NOMO-1 treated with DMSO at 0.1 percent for 48 hours (cell line): ENCODE data around the gene HLA-DMA.
A peak's percentile ranks its signal among the peaks of the same experiment; 100 is the strongest.
"Not testable (repeated sequence)": the region's sequence is repeated elsewhere in the genome, so short reads cannot be mapped to it uniquely, and the experiment has no call there.

Source experiments
- DNase-seq: peaks from one replicate; lab custom pipeline; 2025; ENCODE audit not compliant: unreplicated experiment; lab: John Stamatoyannopoulos, UW

HLA-DMA gene

DNA sequence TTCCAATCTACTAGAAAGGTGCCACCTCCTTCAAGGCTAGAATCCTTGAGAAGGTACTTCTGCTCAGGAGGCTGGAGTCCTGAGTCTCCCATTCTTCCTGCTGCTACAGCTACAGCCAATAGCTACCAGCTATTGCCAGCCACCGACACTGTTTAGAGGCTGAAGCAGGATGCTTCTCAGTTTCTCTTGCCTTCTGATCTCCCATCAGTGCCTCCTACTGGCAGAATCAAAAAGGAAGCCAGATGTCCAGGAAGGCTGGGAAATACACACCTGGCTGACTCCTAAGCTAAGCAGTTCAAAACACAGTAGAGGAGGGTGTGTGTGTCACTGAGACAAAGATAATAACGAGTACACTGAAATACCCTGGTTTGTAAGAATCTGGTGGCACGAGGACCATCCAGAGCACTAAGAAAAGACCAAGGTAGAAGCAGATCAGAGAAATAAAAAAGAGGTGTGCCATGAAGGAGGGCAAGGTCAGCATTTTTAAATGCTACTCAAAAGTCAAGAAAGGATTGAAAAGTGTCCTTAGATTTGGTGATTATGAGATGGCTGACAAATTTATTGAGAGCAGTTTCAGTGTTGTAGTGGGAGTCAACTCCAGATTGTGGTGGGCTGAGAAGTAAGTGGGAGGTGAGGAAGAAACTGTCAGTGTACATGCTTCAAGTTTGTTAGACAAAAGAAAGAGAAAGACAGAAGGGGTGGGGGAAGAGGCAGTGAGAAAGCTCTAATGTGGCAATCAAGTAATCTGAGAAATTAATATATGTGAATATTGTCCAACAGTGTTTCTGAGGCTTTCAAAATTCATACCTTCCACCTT lies 2.3 kb upstream of the HLA-DMA start:
- no peak for DNase-seq

DNA sequence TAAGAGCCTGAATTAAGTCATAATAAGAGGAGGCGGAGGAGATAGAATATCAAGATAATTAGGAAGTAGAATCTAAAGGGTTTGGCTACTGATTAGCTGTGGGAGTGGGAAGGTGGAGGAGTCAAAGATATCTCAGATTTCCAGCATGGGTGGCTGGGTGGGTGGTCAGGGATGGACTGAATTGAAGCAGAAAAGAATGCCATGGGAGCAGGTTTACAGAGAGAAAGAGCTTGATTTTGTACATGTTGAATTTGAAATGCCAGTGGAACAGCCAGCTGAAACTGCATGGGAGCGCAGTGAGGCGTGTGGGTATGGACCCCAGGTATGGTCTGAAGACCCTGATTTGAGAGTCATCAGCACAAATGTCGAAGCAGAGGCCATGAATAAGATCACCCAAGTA lies 1.4 kb upstream of the HLA-DMA start:
- DNase-seq: no peak

DNA sequence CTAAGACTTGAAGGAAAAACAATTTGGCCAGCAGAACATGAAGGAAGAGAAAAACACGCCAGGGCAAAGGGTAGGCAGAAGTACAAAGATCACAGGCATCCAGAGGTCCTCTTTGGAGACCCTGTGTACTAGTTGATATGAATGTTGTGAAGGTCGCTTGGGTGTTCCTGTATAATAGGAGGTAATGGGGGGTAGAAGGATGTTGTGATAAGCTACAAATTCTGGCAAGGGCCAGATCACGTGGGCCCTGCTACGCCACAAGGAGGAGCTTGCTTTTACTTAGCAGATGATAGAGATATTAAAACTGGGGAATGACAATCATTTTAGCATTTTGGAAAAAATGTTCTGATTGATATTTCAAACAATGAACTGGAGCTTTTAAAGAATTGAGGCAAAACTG lies 878 bp upstream of the HLA-DMA start:
- no peak for DNase-seq

DNA sequence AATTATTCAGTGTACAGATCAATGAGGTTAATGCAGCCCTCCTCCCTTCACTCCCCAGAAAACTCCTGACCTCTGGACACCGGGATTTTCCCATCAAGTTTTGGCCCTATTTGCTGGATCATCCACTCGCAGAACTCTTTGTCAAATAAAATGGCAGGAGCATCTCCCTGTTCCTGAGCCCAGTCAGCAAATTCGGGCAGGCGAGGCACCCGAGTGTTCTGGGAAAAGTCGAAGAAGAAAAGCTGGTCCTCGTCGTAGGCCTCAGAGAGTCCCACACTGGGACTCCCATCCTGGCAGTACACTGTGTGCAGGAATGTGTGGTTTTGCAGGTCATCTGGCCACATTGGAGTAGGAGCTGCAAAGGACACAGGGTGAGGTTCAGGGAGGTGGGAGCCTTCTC lies 2.4 kb downstream of the HLA-DMA start:
- no peak for DNase-seq

DNA sequence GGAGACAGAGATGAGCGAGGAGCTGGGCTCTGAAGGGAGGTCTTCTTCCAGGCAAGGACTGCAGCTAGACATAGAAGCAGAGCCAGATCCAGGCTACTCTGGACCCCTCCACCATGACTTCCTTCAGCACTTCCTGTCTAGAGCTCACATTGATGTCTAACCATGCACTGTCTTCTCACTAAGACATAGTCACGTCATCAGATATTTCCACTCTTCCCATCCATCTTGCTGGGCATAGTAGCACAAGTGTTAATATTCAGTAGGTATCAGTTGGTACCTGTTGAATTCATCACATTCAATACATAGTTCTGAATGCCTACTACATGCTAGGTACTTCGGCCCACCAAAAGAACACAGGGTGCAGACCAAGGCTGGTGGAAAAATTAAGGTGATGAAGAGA lies 2.9 kb downstream of the HLA-DMA start:
- no peak for DNase-seq

DNA sequence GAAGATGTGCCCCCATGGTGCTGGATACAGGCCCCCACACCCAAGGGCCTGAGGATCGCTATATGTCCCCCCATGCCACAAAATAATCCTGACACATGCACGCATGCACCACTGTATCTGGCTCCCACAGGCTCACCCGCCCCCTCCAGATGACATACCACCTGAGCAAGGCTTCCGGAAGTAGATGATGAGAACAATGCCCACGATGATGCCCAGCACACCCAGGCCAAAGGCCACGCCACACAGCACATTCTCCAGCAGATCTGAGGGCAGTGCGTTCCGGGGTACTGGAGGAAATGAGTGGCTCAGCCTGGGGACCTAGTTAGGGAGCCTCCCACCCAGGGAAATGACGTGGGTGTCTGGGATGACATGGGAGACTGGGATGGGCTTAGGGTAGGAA lies 3.8 kb downstream of the HLA-DMA start:
- no peak for DNase-seq

DNA sequence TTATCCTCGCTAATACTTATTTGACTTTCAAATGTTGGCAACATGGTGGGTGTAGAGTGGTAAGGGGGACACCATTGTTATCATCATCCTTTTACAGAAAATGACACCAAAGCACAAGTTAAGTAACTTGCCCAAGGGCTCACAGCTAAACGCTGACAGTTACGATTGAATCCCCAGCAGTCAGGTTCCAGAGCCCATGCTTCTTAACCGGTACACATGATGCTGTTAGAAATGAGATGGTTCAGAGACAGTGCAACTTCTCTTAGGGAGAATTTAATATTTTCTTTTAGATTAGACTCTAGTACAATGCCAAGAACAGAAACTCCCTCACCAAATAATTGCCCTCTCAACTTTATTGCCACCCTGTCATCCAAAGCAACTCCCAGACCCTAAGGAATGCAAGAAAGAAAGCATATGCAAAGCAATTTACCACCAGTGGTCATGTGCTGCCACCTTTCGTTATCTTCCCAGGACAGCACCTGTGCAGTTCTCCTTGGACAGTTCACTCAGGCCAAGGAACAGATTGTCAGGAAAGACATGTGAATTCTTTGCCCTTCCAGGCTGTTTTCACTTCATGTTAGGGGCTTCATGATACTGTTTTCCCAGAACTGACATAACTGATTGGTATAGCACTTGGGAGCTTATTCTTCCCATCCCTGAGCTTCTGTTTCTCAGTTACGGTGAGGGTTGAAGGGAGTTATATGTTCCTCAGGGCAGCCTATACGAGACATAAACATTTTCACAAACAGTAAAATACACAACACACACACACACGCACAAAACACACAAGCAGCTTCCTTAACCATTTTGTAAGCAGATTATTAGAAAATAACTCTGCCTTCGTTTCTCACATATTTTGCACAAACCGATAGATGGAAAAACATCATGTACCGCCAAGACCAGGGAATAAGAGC lies 5.1 kb downstream of the HLA-DMA start:
- DNase-seq: peak; percentile 52

DNA sequence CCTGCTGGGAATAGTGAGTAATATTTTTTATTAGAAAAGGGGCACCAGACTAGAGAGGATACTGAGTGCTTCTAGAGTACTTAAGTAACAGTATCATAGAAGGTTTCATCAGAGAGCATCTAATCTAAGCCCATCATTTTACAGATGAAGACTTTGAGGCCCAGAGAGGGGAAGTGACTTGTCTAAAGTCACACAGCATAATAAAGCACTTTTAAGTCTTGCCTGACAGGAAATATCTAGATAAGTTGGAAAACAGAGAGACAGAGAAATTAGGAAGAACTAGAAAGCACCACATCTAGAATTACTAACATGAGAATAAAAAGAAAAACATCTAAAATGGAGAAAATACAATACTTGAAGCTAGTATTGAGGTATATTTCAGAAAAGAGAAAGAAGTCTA lies 6.0 kb downstream of the HLA-DMA start:
- DNase-seq: no peak

DNA sequence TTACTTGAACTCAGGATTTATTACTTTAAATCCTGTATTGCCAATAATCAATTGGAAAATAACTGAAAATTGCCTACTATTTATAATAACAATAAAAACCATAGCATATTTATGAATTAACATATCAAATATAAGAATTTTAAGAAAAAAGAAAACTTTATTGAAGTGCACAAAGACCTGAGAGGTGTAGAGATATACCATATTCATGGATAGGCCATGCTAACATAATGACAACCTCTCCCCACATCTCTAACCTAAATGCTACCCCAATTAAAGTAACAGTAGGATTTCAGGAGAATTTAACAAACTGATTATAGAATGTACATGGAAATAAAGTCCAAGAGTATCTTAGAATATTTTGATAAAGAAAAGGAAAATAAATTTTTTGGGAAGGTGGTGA lies 6.9 kb downstream of the HLA-DMA start:
- no peak for DNase-seq

DNA sequence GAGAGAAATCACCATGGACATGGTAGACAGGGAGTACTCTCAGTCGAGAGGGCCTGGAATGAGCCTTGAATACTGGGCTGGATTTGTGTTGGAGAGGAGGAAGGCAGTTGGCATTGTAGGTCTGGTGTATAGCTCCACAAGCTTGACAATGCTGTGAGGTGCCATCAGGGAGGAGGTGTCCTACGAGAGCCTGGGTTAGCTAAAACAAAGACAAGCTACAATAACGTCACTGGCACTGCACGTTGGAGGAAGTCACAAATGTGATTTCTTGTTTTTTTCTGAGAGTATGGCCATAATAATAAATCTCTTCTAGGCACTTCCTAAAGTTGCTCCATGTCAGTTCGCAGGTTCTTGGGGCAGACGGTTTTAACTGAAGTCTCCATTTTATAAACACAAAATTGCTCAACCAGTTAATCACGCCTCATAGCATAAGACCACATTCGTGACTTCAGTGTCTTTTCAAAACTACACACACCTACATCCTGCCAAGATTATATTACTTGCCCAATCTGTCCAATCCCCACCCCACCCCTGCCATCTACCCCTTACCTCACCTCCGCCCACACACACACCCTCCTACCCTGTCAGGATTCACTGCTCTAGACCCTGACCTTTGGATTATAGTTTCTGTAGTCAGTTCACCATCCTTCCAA lies 7.7 kb downstream of the HLA-DMA start:
- DNase-seq: peak; percentile 100

DNA sequence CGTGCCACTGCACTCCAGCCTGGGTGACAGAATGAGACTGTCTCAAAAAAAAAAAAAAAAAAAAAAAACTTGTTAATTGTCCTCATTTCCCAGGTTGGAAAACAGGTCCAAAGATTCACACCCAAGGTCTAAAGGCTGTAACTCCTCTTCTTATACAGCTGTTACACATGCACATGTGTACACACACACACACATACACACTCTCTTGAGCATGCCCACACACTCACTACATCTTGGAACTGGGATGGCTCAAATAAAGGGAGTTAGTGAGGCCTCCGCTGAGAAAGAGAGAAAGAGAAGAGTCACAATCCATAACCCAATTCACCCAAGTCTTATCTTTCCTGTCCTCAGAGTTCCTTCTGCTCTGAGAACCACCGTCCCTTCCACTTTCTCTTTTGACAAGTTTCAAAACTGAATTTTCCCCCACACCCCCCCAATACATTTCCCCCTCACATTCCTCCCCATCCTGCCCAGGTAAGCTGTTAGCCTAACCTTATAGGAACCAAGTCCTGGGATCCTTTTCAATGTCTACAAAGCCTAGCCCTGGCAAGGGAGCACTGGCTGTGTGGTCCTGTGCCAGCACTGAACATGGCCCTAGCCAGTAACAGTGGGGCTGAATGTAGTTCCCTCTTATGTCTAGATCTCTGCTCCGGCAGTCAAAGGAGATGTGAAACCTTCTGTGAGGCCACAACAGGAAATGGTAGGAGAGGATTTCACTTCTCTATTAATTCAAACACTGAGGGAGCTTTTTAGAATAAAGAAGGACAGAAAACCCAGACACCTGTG lies 8.8 kb downstream of the HLA-DMA start:
- peak; percentile 97 for DNase-seq

DNA sequence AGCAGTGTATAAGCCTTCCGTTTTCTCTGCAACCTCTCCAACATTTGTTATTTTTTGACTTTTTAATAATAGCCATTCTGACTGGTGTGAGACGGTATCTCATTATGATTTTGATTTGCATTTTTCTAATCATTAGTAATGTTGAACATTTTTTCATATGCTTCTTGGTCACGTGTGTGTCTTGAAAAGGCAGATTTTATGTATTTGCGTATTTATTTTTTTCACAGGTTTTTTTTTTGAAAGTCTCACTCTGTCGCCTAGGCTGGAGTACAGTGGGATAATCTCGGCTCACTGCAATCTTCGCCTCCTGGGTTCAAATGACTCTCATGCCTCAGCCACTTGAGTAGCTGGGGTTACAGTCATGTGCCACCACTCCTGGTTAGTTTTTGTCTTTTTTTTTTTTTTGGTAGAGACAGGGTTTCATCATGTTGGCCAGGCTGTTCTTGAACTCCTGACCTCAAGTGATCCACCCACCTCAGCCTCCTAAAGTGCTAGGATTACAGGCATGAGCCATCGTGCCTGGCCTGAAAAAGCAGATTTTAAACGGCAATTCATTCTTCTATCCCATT lies 10.3 kb downstream of the HLA-DMA start:
- DNase-seq: not testable (repeated sequence)

DNA sequence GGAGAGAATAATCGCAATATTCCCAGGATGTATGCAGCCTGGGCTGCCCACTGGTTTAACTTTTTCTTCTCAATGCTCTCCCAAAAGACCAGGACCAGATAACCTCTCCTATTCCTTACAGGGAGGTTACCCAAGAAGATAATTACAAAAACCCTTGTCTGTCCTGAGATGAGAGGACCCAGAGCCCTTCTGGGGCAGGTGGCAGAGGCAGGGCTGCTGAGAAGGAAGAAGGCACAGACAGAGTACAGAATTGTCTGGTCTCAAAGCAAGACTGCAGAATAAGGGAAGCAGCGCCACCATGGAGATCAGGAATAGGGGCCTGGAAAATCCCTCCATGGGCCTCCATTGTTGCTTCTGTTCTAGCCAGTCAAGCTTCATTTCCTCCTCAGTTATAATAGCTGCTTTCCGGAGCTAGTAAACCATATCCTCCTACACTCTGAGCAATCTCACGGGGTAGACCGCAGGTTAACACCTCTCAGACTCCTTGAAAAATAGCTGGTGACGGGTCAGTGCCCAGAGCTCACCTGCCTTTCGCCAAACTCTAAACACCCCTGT lies 11.6 kb downstream of the HLA-DMA start:
- peak; percentile 77 for DNase-seq

DNA sequence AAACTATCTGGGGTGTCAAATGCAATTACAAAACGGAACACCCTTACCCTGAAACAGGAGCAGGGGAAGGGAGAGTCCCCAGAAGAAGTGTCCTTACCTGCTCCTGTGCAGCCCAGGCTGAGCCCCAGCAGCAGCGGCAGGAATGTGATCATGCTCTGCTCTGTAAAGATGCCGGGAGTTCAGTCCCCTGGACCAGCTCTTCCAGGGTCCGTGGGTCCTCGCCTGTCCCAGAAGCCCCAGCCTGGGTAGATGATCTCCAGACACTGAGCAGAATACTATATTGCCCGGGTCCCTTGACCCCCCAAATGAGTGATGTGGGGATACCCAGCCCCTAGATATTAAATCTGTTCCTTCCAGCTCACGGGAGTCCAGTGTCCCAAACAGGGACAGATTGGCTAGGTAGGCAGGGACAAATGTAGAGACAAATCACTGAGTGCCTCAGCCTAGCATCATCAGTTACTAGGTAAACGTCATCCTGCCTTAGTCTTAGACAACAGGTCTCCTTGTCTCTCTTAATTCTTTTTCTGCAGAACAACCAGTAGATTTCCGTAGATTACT lies 12.2 kb downstream of the HLA-DMA start, which contains the start of gene HLA-DMB:
HLA-DMB (minus strand) TSS at position 373 of the 558 bp plus-strand sequence; CDS start at position 152, 221 bp downstream.
- DNase-seq: peak; percentile 93

DNA sequence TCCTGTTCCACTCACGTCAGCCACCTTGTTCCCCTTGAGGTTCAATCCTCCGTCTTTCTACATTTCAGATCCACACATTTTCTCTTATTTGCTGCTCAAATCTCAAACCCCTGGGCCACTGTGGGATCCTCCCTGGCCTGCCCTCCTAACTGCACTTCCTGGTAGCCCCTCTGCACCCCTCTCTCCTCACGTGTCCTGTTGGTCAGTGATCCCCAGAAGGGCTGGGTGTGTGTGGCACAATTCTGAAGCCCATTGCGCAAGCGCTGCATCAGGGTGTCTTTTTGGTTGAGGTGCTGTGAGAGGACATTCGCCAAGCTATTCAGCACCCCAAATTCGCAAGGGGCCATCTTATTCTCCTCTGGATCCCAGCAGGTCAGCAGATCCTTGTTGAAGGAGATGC lies 14.4 kb downstream of the HLA-DMA start:
- no peak for DNase-seq

DNA sequence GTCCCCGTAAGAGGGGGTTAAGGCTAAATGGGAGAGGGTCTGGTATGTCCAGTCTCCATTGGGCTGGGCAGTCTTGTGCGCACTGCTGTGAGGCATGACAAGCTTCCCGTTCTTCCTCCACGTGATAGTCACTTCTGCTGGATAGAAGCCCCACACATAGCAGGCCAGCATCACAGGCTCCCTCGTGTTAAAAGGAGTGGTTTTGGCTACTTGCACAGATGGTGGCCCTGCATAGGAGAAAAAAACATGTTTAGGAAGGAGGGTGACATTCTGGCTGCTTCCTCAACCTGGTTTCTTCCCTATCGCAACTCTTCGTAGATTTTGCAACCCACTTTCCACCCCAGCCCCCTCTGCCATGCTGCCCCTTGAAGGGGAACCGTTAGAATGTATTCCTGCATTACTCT lies 15.7 kb downstream of the HLA-DMA start:
- peak; percentile 46 for DNase-seq

DNA sequence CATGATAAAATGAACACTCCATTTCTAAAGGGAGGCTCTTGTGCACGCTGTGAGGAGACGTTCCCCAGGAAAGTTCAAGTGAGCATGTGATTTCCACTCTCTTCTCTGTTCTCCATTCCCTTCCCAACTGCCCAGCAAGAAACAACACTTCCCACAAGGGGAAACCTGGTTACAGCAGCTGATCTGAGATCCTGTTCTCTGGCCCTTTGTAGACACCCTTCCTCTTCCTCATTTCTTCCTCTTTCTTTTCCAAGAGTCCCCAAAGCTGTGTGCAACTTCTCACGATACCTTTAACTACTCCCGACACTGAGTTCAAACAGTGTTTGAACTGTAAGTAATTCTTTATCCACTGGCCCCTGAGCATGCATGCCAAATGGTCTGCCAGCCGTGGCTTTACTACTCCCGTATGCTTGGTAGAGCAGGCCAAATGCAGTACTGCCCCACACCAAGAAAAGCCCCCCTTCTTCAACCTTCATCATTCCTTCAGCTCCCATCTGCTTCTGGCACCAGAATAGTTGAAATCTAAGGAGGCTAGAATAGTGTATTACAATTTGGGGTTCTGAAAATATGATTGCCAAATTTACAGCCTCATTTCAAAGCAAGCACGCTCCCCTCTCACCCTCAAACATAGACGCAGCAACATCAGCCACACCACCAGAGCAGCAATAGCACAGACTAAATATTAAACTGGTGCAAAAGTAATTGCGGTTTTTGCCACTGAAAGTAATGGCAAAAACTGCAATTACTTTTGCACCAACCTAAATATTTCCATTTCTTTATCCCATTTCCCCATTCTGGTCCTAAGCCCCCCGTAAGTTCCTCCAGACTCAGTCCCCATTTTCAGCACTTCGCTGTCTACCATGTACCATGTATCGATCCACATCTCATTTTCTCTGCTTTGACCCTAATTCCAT lies 16.4 kb downstream of the HLA-DMA start:
- DNase-seq: no peak

DNA sequence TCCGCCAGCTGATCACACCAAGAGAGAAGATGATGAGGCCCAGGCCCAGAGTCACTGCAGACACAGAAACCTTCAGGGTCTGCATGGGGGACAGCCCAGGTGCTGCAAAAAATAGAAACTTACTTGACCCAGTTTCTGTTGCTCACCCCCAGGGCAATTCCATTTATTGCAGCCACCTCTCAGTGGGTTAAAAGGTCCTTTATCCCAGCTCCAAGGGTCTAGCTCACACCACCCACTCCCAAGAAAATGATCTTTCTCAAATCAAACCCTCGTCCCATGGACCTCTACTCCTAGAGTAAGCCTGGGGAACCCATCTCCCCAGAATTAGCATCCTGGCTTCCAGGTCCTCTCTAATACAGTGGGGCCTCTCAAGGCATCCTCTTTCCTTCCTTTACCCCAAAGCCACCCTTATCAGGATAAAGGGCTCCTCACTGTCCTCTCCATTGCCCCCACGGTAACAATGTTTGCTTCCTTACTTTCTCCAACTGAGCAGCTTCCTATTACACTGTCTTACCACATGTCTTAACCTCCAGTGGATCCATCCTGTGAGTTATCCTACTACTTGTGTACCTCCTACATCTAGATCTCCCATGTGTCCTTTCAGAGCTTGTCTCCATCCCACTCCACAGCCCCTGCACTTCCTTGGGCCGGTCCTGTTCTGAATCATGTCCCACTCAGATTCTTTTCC lies 17.2 kb downstream of the HLA-DMA start:
- DNase-seq: no peak
